Kidney glomerular epithelial cell (primary cell): Measurements from ENCODE around the gene SLC25A46.
"Not testable (repeated sequence)": the region's sequence is repeated elsewhere in the genome, so short reads cannot be mapped to it uniquely, and the experiment has no call there.

Experiments used
- DNase-seq: peaks from one replicate; lab custom pipeline; 2025; lab: John Stamatoyannopoulos, UW

SLC25A46 gene

GRCh38 chr5:110738812-110739651 lies at the start of gene SLC25A46:
TSS of gene SLC25A46 (plus strand) at chr5:110739007. CDS start at chr5:110739120, 113 bp downstream.
- DNase-seq, result peak; percentile 90

- not testable (repeated sequence) for DNase-seq
These were observed 48.2 kb upstream of the SLC25A46 start for GRCh38 chr5:110690587-110690986.

GRCh38 chr5:110692669-110693068 lies 46.1 kb upstream of the SLC25A46 start:
- not testable (repeated sequence) for DNase-seq

- DNase-seq, result peak; percentile 20
These were observed 36.5 kb upstream of the SLC25A46 start for GRCh38 chr5:110702300-110702699.

GRCh38 chr5:110702704-110703103 lies 36.1 kb upstream of the SLC25A46 start:
- no peak for DNase-seq

- no peak for DNase-seq
These were observed 35.3 kb upstream of the SLC25A46 start for GRCh38 chr5:110703481-110703880.

GRCh38 chr5:110705349-110705748 lies 33.5 kb upstream of the SLC25A46 start:
- no peak for DNase-seq

GRCh38 chr5:110707260-110707844 lies 31.5 kb upstream of the SLC25A46 start:
- DNase-seq, result no peak

- no peak for DNase-seq
These were observed 22.3 kb upstream of the SLC25A46 start for GRCh38 chr5:110716247-110717245.

- no peak for DNase-seq
These were observed 20.5 kb upstream of the SLC25A46 start for GRCh38 chr5:110718311-110718710.

- peak; percentile 80 for DNase-seq
These were observed 12.4 kb upstream of the SLC25A46 start, which contains the start of gene TMEM232 for GRCh38 chr5:110726249-110727024. TSS of gene TMEM232 (minus strand) at chr5:110726671. CDS start at chr5:110667352, 59,319 bp downstream.

- DNase-seq, result peak; percentile 30
These were observed 11.8 kb upstream of the SLC25A46 start for GRCh38 chr5:110727025-110727314.

- DNase-seq, result not testable (repeated sequence)
These were observed 7.3 kb upstream of the SLC25A46 start for GRCh38 chr5:110731499-110731898.

- no peak for DNase-seq
These were observed 4.7 kb upstream of the SLC25A46 start for GRCh38 chr5:110734101-110734500.

GRCh38 chr5:110735556-110735955 lies 3.3 kb upstream of the SLC25A46 start:
- DNase-seq, result no peak

- DNase-seq, result no peak
These were observed 2.1 kb upstream of the SLC25A46 start for GRCh38 chr5:110736753-110737152.

GRCh38 chr5:110738503-110738811 lies 350 bp upstream of the SLC25A46 start:
- DNase-seq, result no peak

GRCh38 chr5:110751902-110752762 lies 13.3 kb downstream of the SLC25A46 start:
- DNase-seq, result no peak

- no peak for DNase-seq
These were observed 14.1 kb downstream of the SLC25A46 start for GRCh38 chr5:110752953-110753352.

- no peak for DNase-seq
These were observed 14.8 kb downstream of the SLC25A46 start for GRCh38 chr5:110753600-110753999.

- DNase-seq, result no peak
These were observed 15.4 kb downstream of the SLC25A46 start for GRCh38 chr5:110754181-110754580.
